ENCODE measurements around the gene CACNA2D2.

GRCh38 chr3:50370594-50370993 is 132.8 kb downstream of the CACNA2D2 start:
- TF ChIP-seq CTCF (IDR thresholded peaks at IDR 0.05) (peak; percentile 44), EZH2phosphoT487 (IDR thresholded peaks at IDR 0.05) (no peak), EZH2 (IDR thresholded peaks at IDR 0.05) (no peak)

All from neural progenitor cell (in vitro differentiated cells).